ENCODE data around the gene NME4.
A peak's percentile ranks its signal among the peaks of the same experiment; 100 is the strongest.
"Not testable (repeated sequence)": the region's sequence is repeated elsewhere in the genome, so short reads cannot be mapped to it uniquely, and the experiment has no call there.

NME4 gene

GRCh38 chr16:397135-397661, at the start of gene NME4:
Gene NME4, plus strand, starts transcription at chr16:397199. Its CDS starts 24 bp downstream, at chr16:397223.
- peak; percentile 35 for DNase-seq

- DNase-seq: no peak
These were observed 49.8 kb upstream of the NME4 start for GRCh38 chr16:347203-347602.

- not testable (repeated sequence) for DNase-seq
These were observed 48.5 kb upstream of the NME4 start for GRCh38 chr16:348495-348894.

GRCh38 chr16:349211-349610, 47.8 kb upstream of the NME4 start:
- no peak for DNase-seq

GRCh38 chr16:350203-350602, 46.8 kb upstream of the NME4 start:
- no peak for DNase-seq

- DNase-seq: peak; percentile 43
These were observed 45.0 kb upstream of the NME4 start for GRCh38 chr16:351804-352520.

GRCh38 chr16:352547-353403, 44.2 kb upstream of the NME4 start, which contains the start of gene AXIN1:
Gene AXIN1, minus strand, starts transcription at chr16:352723. Its CDS starts 5,698 bp downstream, at chr16:347025.
- peak; percentile 100 for DNase-seq

GRCh38 chr16:353404-354290, 43.4 kb upstream of the NME4 start:
- no peak for DNase-seq

- no peak for DNase-seq
These were observed 42.6 kb upstream of the NME4 start for GRCh38 chr16:354291-354881.

GRCh38 chr16:354971-355461, 42.0 kb upstream of the NME4 start:
- no peak for DNase-seq

- no peak for DNase-seq
These were observed 40.3 kb upstream of the NME4 start for GRCh38 chr16:356741-357140.

- DNase-seq: no peak
These were observed 37.8 kb upstream of the NME4 start for GRCh38 chr16:359067-359763.

- DNase-seq: no peak
These were observed 36.9 kb upstream of the NME4 start for GRCh38 chr16:359871-360697.

GRCh38 chr16:360698-361336, 36.2 kb upstream of the NME4 start:
- no peak for DNase-seq

- no peak for DNase-seq
These were observed 35.6 kb upstream of the NME4 start for GRCh38 chr16:361341-361871.

GRCh38 chr16:361872-362701, 34.9 kb upstream of the NME4 start:
- peak; percentile 74 for DNase-seq

GRCh38 chr16:362702-362999, 34.3 kb upstream of the NME4 start:
- not testable (repeated sequence) for DNase-seq

- DNase-seq: no peak
These were observed 33.8 kb upstream of the NME4 start for GRCh38 chr16:363110-363765.
